Nephron progenitor cell (in vitro differentiated cells): ENCODE data around the gene PRKCA.
A peak's percentile ranks its signal among the peaks of the same experiment; 100 is the strongest.

Source experiments
- DNase-seq: peaks from one replicate; pipeline ENCODE4 v3.0.0; 2021
- H3K27ac Mint-ChIP-seq: 2 replicates; pipeline ENCODE4 v1.8.0; 2021; ENCODE audit warnings: mild to moderate bottlenecking, moderate library complexity, mixed read lengths
- H3K27me3 Mint-ChIP-seq: 2 replicates; pipeline ENCODE4 v1.8.0; 2021; ENCODE audit warnings: mild to moderate bottlenecking, low read depth, mixed read lengths; ENCODE audit not compliant: poor library complexity
- H3K36me3 Mint-ChIP-seq: 2 replicates; pipeline ENCODE4 v1.8.0; 2021; ENCODE audit warnings: low read depth, mixed read lengths
- H3K4me1 Mint-ChIP-seq: 2 replicates; pipeline ENCODE4 v1.8.0; 2021; ENCODE audit warnings: mixed read lengths
- H3K4me3 Mint-ChIP-seq: 2 replicates; pipeline ENCODE4 v1.8.0; 2021; ENCODE audit warnings: mild to moderate bottlenecking, moderate library complexity, mixed read lengths
- H3K9me3 Mint-ChIP-seq: 2 replicates; pipeline ENCODE4 v1.8.0; 2021; ENCODE audit warnings: mild to moderate bottlenecking, moderate library complexity, mixed read lengths
- CTCF ChIP-seq: fragments of 200-600 bp; sonication (generic); IDR thresholded peaks from 2 replicates; pipeline ENCODE4 v1.5.0; 2021; ENCODE audit warnings: antibody characterized with exemption

PRKCA gene

GRCh38 chr17:66281661-66282369, 20.6 kb upstream of the PRKCA start:
- Mint-ChIP-seq H3K27ac (peak overlapping the region; percentile 87), H3K9me3 (no peaks in the 10 kb centered on the region), H3K36me3 (no peaks in the 10 kb centered on the region), H3K4me1 (no peaks in the 10 kb centered on the region), H3K4me3 (no peak overlapping the region), H3K27me3 (peaks cover 16% of the 10 kb centered on the region)
- TF ChIP-seq CTCF = no peak
- DNase-seq = no peak

- Mint-ChIP-seq H3K4me1 (peaks cover 5% of the 10 kb centered on the region), H3K36me3 (no peaks in the 10 kb centered on the region), H3K27ac (no peak overlapping the region), H3K9me3 (no peaks in the 10 kb centered on the region), H3K27me3 (peaks cover 11% of the 10 kb centered on the region), H3K4me3 (no peak overlapping the region)
- TF ChIP-seq CTCF = no peak
- DNase-seq = no peak
Observed at GRCh38 chr17:66283296-66283934, 19.0 kb upstream of the PRKCA start.

GRCh38 chr17:66283971-66284370, 18.4 kb upstream of the PRKCA start:
- H3K4me1 Mint-ChIP-seq = peaks cover 5% of the 10 kb centered on the region
- H3K9me3 Mint-ChIP-seq = no peaks in the 10 kb centered on the region
- H3K36me3 Mint-ChIP-seq = no peaks in the 10 kb centered on the region
- H3K27ac Mint-ChIP-seq = no peak overlapping the region
- H3K27me3 Mint-ChIP-seq = peaks cover 11% of the 10 kb centered on the region
- no peak for DNase-seq
- no peak for TF ChIP-seq CTCF
- H3K4me3 Mint-ChIP-seq = no peak overlapping the region

- TF ChIP-seq CTCF = no peak
- no peaks in the 10 kb centered on the region for H3K36me3 Mint-ChIP-seq
Observed at GRCh38 chr17:66285149-66285548, 17.3 kb upstream of the PRKCA start.

GRCh38 chr17:66287911-66288310, 14.5 kb upstream of the PRKCA start:
- Mint-ChIP-seq H3K27ac (no peak overlapping the region), H3K4me3 (no peak overlapping the region), H3K4me1 (peaks cover 9% of the 10 kb centered on the region), H3K36me3 (no peaks in the 10 kb centered on the region), H3K9me3 (no peaks in the 10 kb centered on the region), H3K27me3 (peaks cover 5% of the 10 kb centered on the region)
- DNase-seq = no peak
- TF ChIP-seq CTCF = no peak

More at GRCh38 chr17:66285149-66285548, 17.3 kb upstream of the PRKCA start:
- DNase-seq = no peak
- Mint-ChIP-seq H3K4me1 (peaks cover 5% of the 10 kb centered on the region), H3K27me3 (peaks cover 11% of the 10 kb centered on the region), H3K9me3 (no peaks in the 10 kb centered on the region), H3K27ac (no peak overlapping the region), H3K4me3 (no peak overlapping the region)
